ENCODE measurements around the gene NCAPH2. TPM values are rescaled to one million over a fixed set of nuclear protein-coding genes. Genes with fewer than 3 reads are reported as not detected.

The NCAPH2 gene
- total RNA-seq, 1 donor: 27.5 TPM

- H3K79me2 ChIP-seq (ENCODE audit: insufficient read depth, low read length): peaks cover 54% of the 10 kb centered on the region
- H3K36me3 ChIP-seq (ENCODE audit: insufficient read depth, low read length): peaks cover 17% of the 10 kb centered on the region
- no peaks in the 10 kb centered on the region for H3K27me3 ChIP-seq (ENCODE audit: insufficient read depth, low read length)
Observed at GRCh38 chr22:50516068-50516467, 8.0 kb downstream of the NCAPH2 start.

GRCh38 chr22:50516891-50517290 is 8.9 kb downstream of the NCAPH2 start:
- Histone ChIP-seq H3K4me1 (ENCODE audit: insufficient read depth, low read length) (no peaks in the 10 kb centered on the region), H3K4me2 (ENCODE audit: insufficient read depth, low read length) (no peak overlapping the region), H3K9me3 (ENCODE audit: low read depth, low read length) (no peaks in the 10 kb centered on the region), H3K27ac (ENCODE audit: low read depth, low read length) (no peak overlapping the region), H3K79me2 (ENCODE audit: insufficient read depth, low read length) (peaks cover 53% of the 10 kb centered on the region), H2AFZ (ENCODE audit: low read length) (no peak overlapping the region), H3K36me3 (ENCODE audit: insufficient read depth, low read length) (peaks cover 17% of the 10 kb centered on the region), H3K4me3 (ENCODE audit: insufficient read depth, low read length) (no peak overlapping the region), H3K27me3 (ENCODE audit: insufficient read depth, low read length) (no peaks in the 10 kb centered on the region), H4K20me1 (ENCODE audit: insufficient read depth, low read length) (peaks cover 2% of the 10 kb centered on the region)
- no peak for TF ChIP-seq CTCF (IDR thresholded peaks at IDR 0.05; ENCODE audit: extremely low read depth, low read depth, low read length)
- DNase-seq (ENCODE audit: insufficient read length, low spot score, missing footprints): peak; percentile 72

More at GRCh38 chr22:50516068-50516467, 8.0 kb downstream of the NCAPH2 start:
- no peak overlapping the region for H3K4me2 ChIP-seq (ENCODE audit: insufficient read depth, low read length)
- no peak overlapping the region for H3K4me3 ChIP-seq (ENCODE audit: insufficient read depth, low read length)
- no peak overlapping the region for H3K27ac ChIP-seq (ENCODE audit: low read depth, low read length)
- peaks cover 2% of the 10 kb centered on the region for H4K20me1 ChIP-seq (ENCODE audit: insufficient read depth, low read length)
- TF ChIP-seq CTCF (IDR thresholded peaks at IDR 0.05; ENCODE audit: extremely low read depth, low read depth, low read length): no peak
- H2AFZ ChIP-seq (ENCODE audit: low read length): no peak overlapping the region
- DNase-seq (ENCODE audit: insufficient read length, low spot score, missing footprints): peak; percentile 44
- H3K9me3 ChIP-seq (ENCODE audit: low read depth, low read length): no peaks in the 10 kb centered on the region
- H3K4me1 ChIP-seq (ENCODE audit: insufficient read depth, low read length): no peaks in the 10 kb centered on the region

GRCh38 chr22:50517495-50518260 is 9.7 kb downstream of the NCAPH2 start:
- Histone ChIP-seq H3K27me3 (ENCODE audit: insufficient read depth, low read length) (no peaks in the 10 kb centered on the region), H3K4me3 (ENCODE audit: insufficient read depth, low read length) (no peak overlapping the region), H3K4me1 (ENCODE audit: insufficient read depth, low read length) (no peaks in the 10 kb centered on the region), H2AFZ (ENCODE audit: low read length) (no peak overlapping the region), H3K36me3 (ENCODE audit: insufficient read depth, low read length) (peaks cover 19% of the 10 kb centered on the region), H3K79me2 (ENCODE audit: insufficient read depth, low read length) (peaks cover 53% of the 10 kb centered on the region), H3K9me3 (ENCODE audit: low read depth, low read length) (no peaks in the 10 kb centered on the region), H4K20me1 (ENCODE audit: insufficient read depth, low read length) (peaks cover 2% of the 10 kb centered on the region), H3K27ac (ENCODE audit: low read depth, low read length) (no peak overlapping the region), H3K4me2 (ENCODE audit: insufficient read depth, low read length) (no peak overlapping the region)
- no peak for TF ChIP-seq CTCF (IDR thresholded peaks at IDR 0.05; ENCODE audit: extremely low read depth, low read depth, low read length)
- peak; percentile 55 for DNase-seq (ENCODE audit: insufficient read length, low spot score, missing footprints)

- Histone ChIP-seq H3K9me3 (ENCODE audit: low read depth, low read length) (no peaks in the 10 kb centered on the region), H3K27ac (ENCODE audit: low read depth, low read length) (no peak overlapping the region), H3K36me3 (ENCODE audit: insufficient read depth, low read length) (peaks cover 28% of the 10 kb centered on the region), H3K4me3 (ENCODE audit: insufficient read depth, low read length) (no peak overlapping the region), H2AFZ (ENCODE audit: low read length) (no peak overlapping the region), H3K4me2 (ENCODE audit: insufficient read depth, low read length) (no peak overlapping the region), H3K27me3 (ENCODE audit: insufficient read depth, low read length) (no peaks in the 10 kb centered on the region), H4K20me1 (ENCODE audit: insufficient read depth, low read length) (peaks cover 10% of the 10 kb centered on the region), H3K79me2 (ENCODE audit: insufficient read depth, low read length) (peaks cover 53% of the 10 kb centered on the region), H3K4me1 (ENCODE audit: insufficient read depth, low read length) (no peaks in the 10 kb centered on the region)
- DNase-seq (ENCODE audit: insufficient read length, low spot score, missing footprints): no peak
- TF ChIP-seq CTCF (IDR thresholded peaks at IDR 0.05; ENCODE audit: extremely low read depth, low read depth, low read length): no peak
Observed at GRCh38 chr22:50518606-50519005, 10.6 kb downstream of the NCAPH2 start.
